Measurements from ENCODE around the gene ATCAY.

Gene ATCAY

GRCh38 chr19:3835055-3835435 lies 45.4 kb upstream of the ATCAY start:
- H3K4me3 ChIP-seq (ENCODE audit: low read depth, low read length), result no peak overlapping the region
- DNase-seq (ENCODE audit: low read depth), result no peak
- TF ChIP-seq MYC (IDR thresholded peaks at IDR 0.05; ENCODE audit: low read depth, low read length), result no peak
- no peak for TF ChIP-seq CTCF (IDR thresholded peaks at IDR 0.05; ENCODE audit: low read depth, low read length)
- TF ChIP-seq MAX (IDR thresholded peaks at IDR 0.05; ENCODE audit: low read depth, low read length), result no peak
- TF ChIP-seq POLR2A (IDR thresholded peaks at IDR 0.05; ENCODE audit: extremely low read depth, insufficient read length), result no peak

GRCh38 chr19:3836887-3837286 lies 43.6 kb upstream of the ATCAY start:
- TF ChIP-seq CTCF (IDR thresholded peaks at IDR 0.05; ENCODE audit: low read depth, low read length) (no peak), MAX (IDR thresholded peaks at IDR 0.05; ENCODE audit: low read depth, low read length) (no peak), POLR2A (IDR thresholded peaks at IDR 0.05; ENCODE audit: extremely low read depth, insufficient read length) (no peak), MYC (IDR thresholded peaks at IDR 0.05; ENCODE audit: low read depth, low read length) (no peak)
- DNase-seq (ENCODE audit: low read depth), result no peak
- no peak overlapping the region for H3K4me3 ChIP-seq (ENCODE audit: low read depth, low read length)

- TF ChIP-seq MYC (IDR thresholded peaks at IDR 0.05; ENCODE audit: low read depth, low read length) (no peak), POLR2A (IDR thresholded peaks at IDR 0.05; ENCODE audit: extremely low read depth, insufficient read length) (no peak), MAX (IDR thresholded peaks at IDR 0.05; ENCODE audit: low read depth, low read length) (no peak), CTCF (IDR thresholded peaks at IDR 0.05; ENCODE audit: low read depth, low read length) (no peak)
- no peak for DNase-seq (ENCODE audit: low read depth)
- H3K4me3 ChIP-seq (ENCODE audit: low read depth, low read length), result no peak overlapping the region
Observed at GRCh38 chr19:3837332-3837731, 43.2 kb upstream of the ATCAY start.

GRCh38 chr19:3837922-3838321 lies 42.6 kb upstream of the ATCAY start:
- no peak for DNase-seq (ENCODE audit: low read depth)
- H3K4me3 ChIP-seq (ENCODE audit: low read depth, low read length), result no peak overlapping the region
- TF ChIP-seq MYC (IDR thresholded peaks at IDR 0.05; ENCODE audit: low read depth, low read length), result no peak
- no peak for TF ChIP-seq MAX (IDR thresholded peaks at IDR 0.05; ENCODE audit: low read depth, low read length)
- TF ChIP-seq CTCF (IDR thresholded peaks at IDR 0.05; ENCODE audit: low read depth, low read length), result no peak
- TF ChIP-seq POLR2A (IDR thresholded peaks at IDR 0.05; ENCODE audit: extremely low read depth, insufficient read length), result no peak

- TF ChIP-seq MYC (IDR thresholded peaks at IDR 0.05; ENCODE audit: low read depth, low read length) (no peak), CTCF (IDR thresholded peaks at IDR 0.05; ENCODE audit: low read depth, low read length) (no peak), POLR2A (IDR thresholded peaks at IDR 0.05; ENCODE audit: extremely low read depth, insufficient read length) (no peak), MAX (IDR thresholded peaks at IDR 0.05; ENCODE audit: low read depth, low read length) (no peak)
- no peak for DNase-seq (ENCODE audit: low read depth)
- no peak overlapping the region for H3K4me3 ChIP-seq (ENCODE audit: low read depth, low read length)
Observed at GRCh38 chr19:3838661-3839060, 41.8 kb upstream of the ATCAY start.

GRCh38 chr19:3839941-3840340 lies 40.5 kb upstream of the ATCAY start:
- DNase-seq (ENCODE audit: low read depth), result no peak
- no peak overlapping the region for H3K4me3 ChIP-seq (ENCODE audit: low read depth, low read length)
- TF ChIP-seq MAX (IDR thresholded peaks at IDR 0.05; ENCODE audit: low read depth, low read length), result no peak
- TF ChIP-seq CTCF (IDR thresholded peaks at IDR 0.05; ENCODE audit: low read depth, low read length), result no peak
- no peak for TF ChIP-seq POLR2A (IDR thresholded peaks at IDR 0.05; ENCODE audit: extremely low read depth, insufficient read length)
- no peak for TF ChIP-seq MYC (IDR thresholded peaks at IDR 0.05; ENCODE audit: low read depth, low read length)
